HG02840 (cell line): Measurements from ENCODE around the gene GPR65.
"Not testable (repeated sequence)": the region's sequence is repeated elsewhere in the genome, so short reads cannot be mapped to it uniquely, and the experiment has no call there.

Experiments used
- ATAC-seq: cut with Tn5 transposase; IDR thresholded peaks from one replicate; pipeline ENCODE4 v1.9.1; 2021; ENCODE audit warnings: mild to moderate bottlenecking, moderate library complexity, moderate number of reproducible peaks; ENCODE audit not compliant: unreplicated experiment, low FRiP score

The GPR65 gene

DNA sequence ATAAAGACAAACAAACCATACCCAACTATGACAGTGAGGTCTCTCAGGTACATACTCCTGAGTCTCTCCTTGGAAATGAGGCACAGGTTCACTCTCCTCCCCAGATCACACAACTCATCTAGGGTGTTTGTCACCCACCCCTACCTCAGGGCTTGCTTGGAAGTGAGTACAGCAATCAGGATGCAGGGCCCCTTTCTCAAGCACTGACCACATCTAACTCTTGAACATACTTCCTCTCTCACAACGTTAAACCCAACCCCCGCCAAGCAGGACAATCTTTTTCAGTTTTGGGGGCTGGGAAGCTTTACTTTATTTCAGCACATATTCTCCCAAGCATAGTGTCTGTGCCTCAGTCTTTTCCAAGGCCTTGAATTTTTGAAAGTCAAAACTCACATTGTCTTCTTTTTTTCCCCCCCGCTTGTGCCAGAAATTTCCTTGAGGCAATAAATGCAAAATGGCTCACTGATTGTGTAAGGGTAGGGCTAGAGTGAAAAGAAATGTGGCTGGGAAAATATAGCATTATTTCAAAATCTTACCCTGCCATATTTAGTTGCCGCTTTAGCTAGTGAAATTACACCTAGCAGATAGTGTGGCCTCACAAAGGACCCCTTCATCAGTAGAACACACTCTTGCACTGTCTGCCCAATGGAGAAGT, 2.4 kb upstream of the GPR65 start:
- no peak for ATAC-seq

GRCh38 chr14:88003425-88003824, 1.5 kb upstream of the GPR65 start:
- no peak for ATAC-seq

DNA sequence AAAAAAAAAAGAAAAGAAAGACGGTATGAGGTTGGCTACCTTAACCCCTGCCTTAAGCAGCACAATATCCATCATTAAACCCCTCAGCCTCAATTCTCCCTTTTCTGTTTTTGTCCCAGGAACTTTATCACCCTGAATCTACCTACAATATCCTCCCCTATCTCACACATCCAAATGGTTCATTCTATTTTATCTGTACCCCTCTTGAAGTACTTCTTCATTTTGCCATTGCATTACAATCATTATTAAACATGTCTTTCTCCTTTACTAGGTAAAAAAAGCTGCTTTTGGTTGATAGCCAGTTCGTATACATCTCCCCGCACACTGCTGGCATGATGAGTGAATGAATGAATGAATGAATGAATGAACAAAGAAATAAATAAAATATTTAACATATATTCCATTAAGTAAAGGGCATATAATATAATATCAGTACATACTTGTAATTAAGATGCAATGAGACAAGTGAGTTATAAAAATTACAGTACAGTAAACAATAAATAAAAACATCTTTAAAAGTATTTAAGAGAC, 364 bp upstream of the GPR65 start:
- ATAC-seq, result no peak

- peak; percentile 92 for ATAC-seq
Observed at GRCh38 chr14:88005978-88006851, 1.3 kb downstream of the GPR65 start.

DNA sequence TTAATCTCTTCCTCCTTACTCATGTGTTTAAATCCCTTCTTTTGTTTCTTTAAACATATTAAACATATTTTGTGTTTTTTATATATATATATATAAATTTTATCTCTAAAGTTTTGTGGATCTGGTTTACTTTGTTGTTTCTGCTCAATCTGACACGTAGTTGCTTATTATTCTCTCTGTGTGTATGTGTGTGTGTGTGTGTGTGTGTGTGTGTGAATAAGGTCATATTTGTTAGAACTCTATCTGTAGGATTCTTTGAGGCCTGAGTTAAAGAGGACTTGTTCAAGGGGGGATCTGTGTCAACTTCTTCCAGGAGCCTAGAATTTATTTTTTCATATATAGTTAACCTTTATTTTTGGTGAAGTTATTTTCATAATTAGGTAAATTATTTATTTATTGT, 2.7 kb downstream of the GPR65 start:
- ATAC-seq, result no peak

DNA sequence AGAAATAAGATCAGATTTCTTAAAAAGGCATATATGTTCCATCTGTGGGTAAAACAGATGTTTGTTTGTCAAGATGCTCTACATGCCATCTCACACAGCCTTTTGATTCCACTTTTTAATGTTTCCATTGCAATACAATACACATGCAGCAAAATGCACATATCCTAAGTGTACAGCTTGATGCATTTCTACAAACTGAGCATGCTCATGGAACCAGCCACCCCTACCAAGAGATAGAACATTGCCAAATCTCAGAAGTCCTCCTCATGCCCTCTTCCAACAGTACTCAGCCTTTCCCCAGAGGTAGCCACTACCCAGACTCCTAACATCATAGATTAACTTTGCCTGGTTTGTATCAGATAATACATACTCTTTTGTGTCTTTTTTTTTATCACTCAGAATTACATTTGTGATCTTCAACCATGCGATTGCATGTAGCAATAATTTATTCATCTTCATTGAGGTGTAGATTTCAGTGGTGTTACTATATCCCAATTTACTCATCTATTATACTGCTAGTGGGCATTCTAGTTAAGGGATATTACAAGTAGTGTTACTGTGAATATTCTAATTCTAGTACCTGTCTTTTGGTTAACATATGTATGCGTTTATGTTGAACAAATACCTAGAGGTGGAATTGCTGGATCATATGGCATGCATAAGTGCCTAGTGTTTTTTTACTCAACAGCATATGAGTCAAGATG, 3.3 kb downstream of the GPR65 start:
- ATAC-seq, result no peak

GRCh38 chr14:88009486-88009885, 4.6 kb downstream of the GPR65 start:
- ATAC-seq, result no peak

DNA sequence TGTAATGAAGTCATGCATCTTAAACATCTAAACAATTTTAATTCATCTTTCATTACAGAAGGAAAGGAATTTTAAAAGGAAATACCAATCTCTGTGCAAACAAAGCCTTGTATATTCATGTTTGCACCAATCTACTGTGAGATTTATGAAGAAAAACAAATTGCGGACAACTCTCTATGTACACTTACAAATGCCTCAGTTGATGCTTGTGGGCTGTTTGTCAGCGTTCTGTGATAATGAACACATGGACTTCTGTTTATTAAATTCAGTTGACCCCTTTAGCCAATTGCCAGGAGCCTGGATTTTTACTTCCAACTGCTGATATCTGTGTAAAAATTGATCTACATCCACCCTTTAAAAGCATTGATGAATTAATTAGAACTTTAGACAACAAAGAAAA, 5.4 kb downstream of the GPR65 start:
- ATAC-seq, result no peak

DNA sequence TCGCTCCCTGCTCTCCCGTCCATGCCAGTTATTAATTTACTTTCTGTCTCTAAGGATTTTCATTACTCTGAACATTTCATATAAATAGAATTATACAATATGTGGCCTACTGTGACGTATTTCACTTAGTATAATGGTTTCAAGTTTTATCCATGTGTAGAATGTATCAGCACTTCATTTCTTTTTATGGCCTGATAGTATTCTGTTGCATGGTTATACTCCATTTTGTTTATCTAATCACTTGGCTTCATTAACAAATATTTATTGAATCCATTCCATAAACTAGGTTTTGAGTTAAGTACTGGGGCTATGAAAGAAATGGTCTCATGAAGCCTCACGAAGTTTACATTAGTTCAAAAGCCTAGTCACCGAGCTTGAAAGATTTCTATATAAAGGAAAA, 7.6 kb downstream of the GPR65 start:
- ATAC-seq, result no peak

- ATAC-seq, result peak; percentile 66
Observed at GRCh38 chr14:88013750-88014349, 8.9 kb downstream of the GPR65 start.

DNA sequence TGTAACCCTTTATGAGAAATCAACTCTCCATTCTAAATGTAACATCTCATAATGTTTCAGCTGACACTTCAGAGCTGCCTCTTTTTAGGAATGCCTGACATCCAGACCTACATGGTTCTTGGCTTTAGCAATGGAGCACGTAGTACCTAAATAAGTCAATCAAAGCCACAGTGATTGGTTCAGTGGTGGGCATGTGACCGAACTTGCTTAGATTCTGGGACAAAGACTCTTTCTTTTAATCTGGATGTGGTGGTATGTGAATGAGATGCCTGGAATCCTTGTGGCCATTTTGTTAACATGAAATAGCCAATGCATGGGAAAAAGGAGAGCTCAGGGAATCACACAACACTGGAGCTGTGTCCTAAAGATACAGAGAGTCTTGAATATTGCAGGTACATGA, 11.8 kb downstream of the GPR65 start:
- no peak for ATAC-seq

GRCh38 chr14:88017535-88017934, 12.6 kb downstream of the GPR65 start:
- ATAC-seq, result no peak

DNA sequence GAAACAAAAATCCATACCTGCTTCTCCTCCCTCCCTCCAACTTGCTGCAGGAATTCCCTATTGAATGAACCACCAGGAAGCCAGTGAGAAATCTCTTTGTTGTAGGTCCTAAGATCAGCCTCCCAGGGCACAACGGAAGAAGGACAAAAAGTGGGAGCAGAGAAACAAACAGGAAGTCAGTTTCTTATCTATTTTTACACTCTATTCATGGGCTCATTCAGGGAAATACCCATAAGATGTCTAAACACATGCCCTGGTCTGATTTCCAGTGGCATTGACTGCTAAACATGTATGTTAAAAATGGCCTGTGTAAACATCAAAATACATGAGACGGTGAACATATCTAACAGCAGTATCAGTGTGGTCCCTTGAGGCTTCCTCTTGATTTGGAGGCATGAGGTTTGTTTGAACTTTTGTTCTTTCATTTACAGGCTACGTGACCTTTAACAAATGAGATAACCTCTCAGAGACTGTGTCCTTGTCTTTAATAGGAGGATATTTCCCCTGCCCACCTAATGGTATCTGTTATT, 18.8 kb downstream of the GPR65 start:
- ATAC-seq, result no peak

GRCh38 chr14:88024252-88025086, 19.5 kb downstream of the GPR65 start:
- ATAC-seq, result not testable (repeated sequence)

- ATAC-seq, result no peak
Observed at GRCh38 chr14:88025313-88025712, 20.4 kb downstream of the GPR65 start.

- ATAC-seq, result peak; percentile 58
Observed at GRCh38 chr14:88026890-88027289, 22.0 kb downstream of the GPR65 start.

DNA sequence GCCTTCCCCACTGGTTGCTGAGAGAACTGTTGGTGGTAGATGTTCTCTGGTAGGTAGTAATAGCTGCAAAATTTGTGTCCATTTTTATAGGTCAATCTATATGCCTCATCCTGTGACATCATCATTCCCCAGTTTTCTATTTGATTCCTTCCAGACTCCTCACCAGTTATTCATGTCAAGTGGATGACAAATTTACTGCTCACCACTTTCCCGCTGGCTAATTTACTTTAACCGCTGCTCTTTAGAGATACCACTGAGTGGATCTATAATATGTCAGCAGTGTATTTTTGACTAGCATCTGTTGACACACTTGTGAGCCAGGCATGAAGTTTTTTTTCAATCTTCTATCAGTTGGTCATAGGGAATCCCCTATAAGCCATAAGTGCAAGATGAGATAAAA, 24.6 kb downstream of the GPR65 start:
- ATAC-seq, result no peak

- no peak for ATAC-seq
Observed at GRCh38 chr14:88030079-88030478, 25.1 kb downstream of the GPR65 start.

- ATAC-seq, result no peak
Observed at GRCh38 chr14:88030892-88031291, 26.0 kb downstream of the GPR65 start.

DNA sequence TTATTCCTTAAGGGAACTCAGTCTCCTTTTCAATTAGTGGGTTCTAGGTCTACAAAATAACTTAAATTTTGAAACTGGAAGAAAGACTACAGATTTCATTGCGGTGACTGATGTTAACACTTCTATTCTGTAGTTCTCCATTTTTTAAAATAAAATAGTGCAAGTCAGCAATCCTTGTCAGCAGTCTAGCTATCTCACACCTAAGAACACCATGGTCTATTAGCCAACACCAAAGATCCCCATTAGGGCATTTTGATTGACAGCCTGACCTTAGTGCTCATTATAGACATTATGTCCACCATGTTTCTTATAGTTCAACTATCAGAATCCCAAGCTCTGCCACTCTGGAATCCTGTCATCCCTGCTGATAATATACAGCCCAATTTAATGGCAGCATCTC, 27.4 kb downstream of the GPR65 start:
- ATAC-seq, result no peak
